Stimulated activated memory B cell treated with anti-CD40 and anti-IgM and Interleukin-4, amounts not matched to agents 10 μg/mL and 1 μg/mL and 100 μg/mL, for 72 hours (primary cell): ENCODE measurements around the gene TES.
A peak's percentile ranks its signal among the peaks of the same experiment; 100 is the strongest.

Experiments
- ATAC-seq: fragments of 150-1000 bp; cut with Tn5 transposase; 2 replicates; pipeline ENCODE4 v1.10.0; 2021
- H3K27ac Mint-ChIP-seq: one replicate; pipeline ENCODE4 v1.8.0; 2022; ENCODE audit warnings: mild to moderate bottlenecking, mixed read lengths
- H3K27me3 Mint-ChIP-seq: one replicate; pipeline ENCODE4 v1.8.0; 2022; ENCODE audit warnings: mixed read lengths
- H3K36me3 Mint-ChIP-seq: one replicate; pipeline ENCODE4 v1.8.0; 2022; ENCODE audit warnings: mixed read lengths
- H3K4me1 Mint-ChIP-seq: one replicate; pipeline ENCODE4 v1.8.0; 2022; ENCODE audit warnings: mixed read lengths
- H3K4me3 Mint-ChIP-seq: one replicate; pipeline ENCODE4 v1.8.0; 2022; ENCODE audit warnings: mild to moderate bottlenecking, moderate library complexity, mixed read lengths
- H3K9me3 Mint-ChIP-seq: one replicate; pipeline ENCODE4 v1.8.0; 2022; ENCODE audit warnings: mixed read lengths

TES gene

DNA sequence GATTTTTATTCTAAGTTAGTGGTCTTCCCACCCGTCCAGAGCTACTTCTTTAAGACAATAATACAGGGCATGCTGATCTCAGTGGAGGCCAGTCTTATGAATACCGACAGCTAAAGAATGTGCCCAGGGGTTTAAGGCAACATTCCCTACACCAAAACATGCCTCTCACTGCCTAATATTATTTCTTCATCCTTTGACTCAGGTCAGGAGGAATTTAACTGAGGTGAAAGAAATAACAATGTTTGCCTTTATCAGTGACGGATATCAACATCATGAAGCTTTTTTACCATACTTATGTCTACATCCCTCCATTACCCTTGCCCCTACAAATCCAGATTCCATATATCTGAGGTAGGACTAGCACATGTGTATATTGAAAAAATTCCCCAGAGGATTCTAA, 33.3 kb upstream of the TES start:
- no peak for ATAC-seq
- H3K27ac Mint-ChIP-seq: no peak overlapping the region
- peaks cover 6% of the 10 kb centered on the region for H3K36me3 Mint-ChIP-seq
- no peaks in the 10 kb centered on the region for H3K4me1 Mint-ChIP-seq
- H3K9me3 Mint-ChIP-seq: peaks cover 4% of the 10 kb centered on the region
- H3K27me3 Mint-ChIP-seq: no peaks in the 10 kb centered on the region
- no peak overlapping the region for H3K4me3 Mint-ChIP-seq

DNA sequence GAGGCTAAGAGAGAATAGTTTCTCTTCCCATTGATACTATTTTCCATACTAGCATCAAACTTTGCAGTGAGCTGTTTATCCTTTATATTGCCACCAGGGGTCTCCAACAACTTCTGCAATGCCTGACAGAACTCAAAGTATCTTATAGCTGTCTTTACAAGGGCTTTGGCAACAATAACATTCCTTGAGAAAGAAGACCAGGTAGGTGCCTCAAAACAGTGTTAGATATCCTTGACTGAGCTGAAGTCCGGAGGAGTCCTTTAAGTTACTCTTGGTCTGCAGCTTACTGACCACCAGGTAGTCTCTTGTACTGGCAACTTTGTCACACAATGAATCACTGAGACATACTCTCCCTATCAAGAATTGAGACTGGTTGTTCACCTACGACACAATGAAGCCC, 30.0 kb upstream of the TES start:
- H3K4me3 Mint-ChIP-seq: no peak overlapping the region
- peaks cover 3% of the 10 kb centered on the region for H3K36me3 Mint-ChIP-seq
- peaks cover 3% of the 10 kb centered on the region for H3K9me3 Mint-ChIP-seq
- ATAC-seq: peak; percentile 60
- no peak overlapping the region for H3K27ac Mint-ChIP-seq
- H3K27me3 Mint-ChIP-seq: no peaks in the 10 kb centered on the region
- no peaks in the 10 kb centered on the region for H3K4me1 Mint-ChIP-seq

GRCh38 chr7:116182023-116182422, 28.3 kb upstream of the TES start:
- Mint-ChIP-seq H3K27ac (no peak overlapping the region), H3K36me3 (no peaks in the 10 kb centered on the region), H3K9me3 (peaks cover 2% of the 10 kb centered on the region), H3K27me3 (no peaks in the 10 kb centered on the region), H3K4me3 (no peak overlapping the region), H3K4me1 (no peaks in the 10 kb centered on the region)
- ATAC-seq: no peak

DNA sequence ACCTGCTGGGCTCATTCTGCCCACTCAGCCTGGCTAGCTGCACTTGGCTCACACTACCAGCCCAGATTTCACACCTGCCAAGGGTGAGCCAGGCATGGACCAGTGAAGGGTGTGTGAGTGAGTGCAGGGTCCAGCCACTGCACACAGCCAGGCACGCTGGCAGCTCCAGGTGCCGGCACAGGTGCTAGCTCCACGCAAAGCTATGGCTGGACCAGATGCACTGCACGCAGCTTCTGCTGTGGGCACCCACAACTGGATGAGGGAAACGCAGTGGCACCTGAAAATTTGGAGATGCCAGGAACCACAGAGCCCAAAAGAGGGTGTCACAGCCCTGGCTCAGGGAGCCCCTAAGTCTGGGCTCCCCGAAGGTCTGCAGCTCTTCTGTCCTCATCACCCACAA, 24.9 kb upstream of the TES start:
- H3K9me3 Mint-ChIP-seq: peaks cover 8% of the 10 kb centered on the region
- H3K4me3 Mint-ChIP-seq: no peak overlapping the region
- H3K27ac Mint-ChIP-seq: no peak overlapping the region
- ATAC-seq: no peak
- H3K27me3 Mint-ChIP-seq: peaks cover 13% of the 10 kb centered on the region
- H3K4me1 Mint-ChIP-seq: no peaks in the 10 kb centered on the region
- H3K36me3 Mint-ChIP-seq: peaks cover 12% of the 10 kb centered on the region

GRCh38 chr7:116185956-116186355, 24.4 kb upstream of the TES start:
- Mint-ChIP-seq H3K4me1 (no peaks in the 10 kb centered on the region), H3K9me3 (peaks cover 8% of the 10 kb centered on the region), H3K36me3 (peaks cover 12% of the 10 kb centered on the region), H3K4me3 (no peak overlapping the region), H3K27ac (no peak overlapping the region), H3K27me3 (peaks cover 13% of the 10 kb centered on the region)
- ATAC-seq: no peak

DNA sequence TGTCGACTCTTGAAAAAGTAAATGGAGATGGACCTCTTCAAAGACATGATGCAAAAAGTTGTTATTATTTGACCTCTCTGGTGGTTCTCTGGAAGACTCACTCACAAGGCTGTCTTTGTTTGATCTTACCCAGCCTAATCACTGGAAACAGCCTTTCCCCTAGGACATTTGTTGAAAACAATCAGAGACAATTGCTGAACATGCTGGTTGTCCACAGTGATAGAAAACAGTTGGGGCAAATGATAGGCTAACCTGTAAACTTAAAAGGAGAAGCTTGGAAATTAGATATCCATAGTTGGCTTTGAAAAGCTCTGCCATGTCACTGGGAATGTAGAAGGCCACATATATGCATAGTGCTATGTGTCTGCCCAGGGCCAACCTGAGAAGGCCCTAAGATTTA, 22.9 kb upstream of the TES start:
- no peak overlapping the region for H3K4me3 Mint-ChIP-seq
- ATAC-seq: no peak
- no peaks in the 10 kb centered on the region for H3K4me1 Mint-ChIP-seq
- H3K27me3 Mint-ChIP-seq: peaks cover 13% of the 10 kb centered on the region
- peaks cover 8% of the 10 kb centered on the region for H3K9me3 Mint-ChIP-seq
- peaks cover 12% of the 10 kb centered on the region for H3K36me3 Mint-ChIP-seq
- no peak overlapping the region for H3K27ac Mint-ChIP-seq

DNA sequence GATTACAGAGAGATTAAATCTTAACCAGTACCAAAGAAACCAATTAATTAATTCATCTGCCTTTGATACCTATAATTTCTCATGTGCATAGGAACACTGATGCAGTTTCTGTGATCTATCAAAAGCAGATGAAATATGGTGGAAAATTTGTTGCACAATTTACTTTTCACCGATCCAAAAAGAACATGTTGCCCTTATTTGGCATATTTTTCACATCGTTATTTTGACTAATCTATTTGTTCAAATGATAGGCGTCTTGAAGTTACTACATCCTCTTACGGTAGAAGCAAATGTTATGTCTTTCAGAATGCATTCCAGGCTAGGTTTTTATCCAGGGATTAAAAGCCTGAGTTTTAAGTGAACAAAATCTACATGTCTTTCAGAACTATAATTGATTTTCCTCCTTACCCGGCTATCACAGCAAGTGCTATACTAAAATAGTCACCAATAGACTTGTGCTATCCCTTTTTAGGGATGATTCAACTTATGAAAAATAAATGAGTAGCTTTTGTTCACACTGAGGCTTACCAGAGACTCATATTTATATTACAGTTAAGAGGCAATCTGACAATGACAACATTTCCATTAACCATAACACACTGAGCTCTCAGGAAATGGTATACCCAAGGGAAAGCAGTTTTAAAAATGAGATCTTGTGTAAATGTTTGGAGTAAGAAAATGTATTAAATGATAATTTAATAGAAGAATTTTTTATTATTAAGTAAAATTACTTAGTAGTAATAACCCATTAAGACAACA, 16.8 kb upstream of the TES start:
- Mint-ChIP-seq H3K9me3 (no peaks in the 10 kb centered on the region), H3K36me3 (peaks cover under 1% of the 10 kb centered on the region), H3K27me3 (peaks cover 2% of the 10 kb centered on the region), H3K4me1 (no peaks in the 10 kb centered on the region), H3K27ac (no peak overlapping the region), H3K4me3 (no peak overlapping the region)
- ATAC-seq: no peak

GRCh38 chr7:116194115-116194514, 16.2 kb upstream of the TES start:
- no peaks in the 10 kb centered on the region for H3K9me3 Mint-ChIP-seq
- no peaks in the 10 kb centered on the region for H3K36me3 Mint-ChIP-seq
- no peak overlapping the region for H3K27ac Mint-ChIP-seq
- no peak for ATAC-seq
- H3K27me3 Mint-ChIP-seq: no peaks in the 10 kb centered on the region
- H3K4me1 Mint-ChIP-seq: no peaks in the 10 kb centered on the region
- no peak overlapping the region for H3K4me3 Mint-ChIP-seq

GRCh38 chr7:116195451-116195850, 14.9 kb upstream of the TES start:
- Mint-ChIP-seq H3K9me3 (no peaks in the 10 kb centered on the region), H3K36me3 (no peaks in the 10 kb centered on the region), H3K4me3 (no peak overlapping the region), H3K27me3 (no peaks in the 10 kb centered on the region), H3K4me1 (no peaks in the 10 kb centered on the region), H3K27ac (no peak overlapping the region)
- no peak for ATAC-seq

- no peaks in the 10 kb centered on the region for H3K27me3 Mint-ChIP-seq
- no peak for ATAC-seq
- no peak overlapping the region for H3K4me3 Mint-ChIP-seq
- no peaks in the 10 kb centered on the region for H3K4me1 Mint-ChIP-seq
- no peaks in the 10 kb centered on the region for H3K36me3 Mint-ChIP-seq
- H3K27ac Mint-ChIP-seq: no peak overlapping the region
- H3K9me3 Mint-ChIP-seq: no peaks in the 10 kb centered on the region
Observed at GRCh38 chr7:116196947-116197346, 13.4 kb upstream of the TES start.

DNA sequence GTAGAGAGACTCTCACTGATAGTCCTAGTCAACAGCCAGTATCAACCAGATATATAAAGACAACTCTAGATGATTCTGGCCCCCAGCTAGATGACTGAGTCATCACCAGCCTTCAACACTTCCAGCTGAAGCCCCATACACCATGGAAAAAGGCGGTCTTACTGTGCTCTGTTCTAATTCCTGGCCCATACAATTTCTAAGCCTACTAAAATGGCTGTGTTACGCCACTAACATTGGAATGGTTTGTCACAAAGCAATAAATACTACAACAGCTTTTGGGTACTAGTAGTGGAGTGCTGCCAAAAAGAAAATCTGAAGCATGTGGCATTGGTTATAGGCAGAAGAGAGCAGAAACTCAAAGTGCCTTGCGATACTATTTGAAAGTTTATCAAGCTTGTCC, 13.0 kb upstream of the TES start:
- no peaks in the 10 kb centered on the region for H3K27me3 Mint-ChIP-seq
- H3K36me3 Mint-ChIP-seq: no peaks in the 10 kb centered on the region
- no peak overlapping the region for H3K27ac Mint-ChIP-seq
- ATAC-seq: no peak
- no peak overlapping the region for H3K4me3 Mint-ChIP-seq
- H3K4me1 Mint-ChIP-seq: no peaks in the 10 kb centered on the region
- no peaks in the 10 kb centered on the region for H3K9me3 Mint-ChIP-seq

GRCh38 chr7:116198748-116199410, 11.5 kb upstream of the TES start:
- no peak overlapping the region for H3K4me3 Mint-ChIP-seq
- ATAC-seq: no peak
- H3K27ac Mint-ChIP-seq: no peak overlapping the region
- no peaks in the 10 kb centered on the region for H3K36me3 Mint-ChIP-seq
- no peaks in the 10 kb centered on the region for H3K27me3 Mint-ChIP-seq
- H3K4me1 Mint-ChIP-seq: no peaks in the 10 kb centered on the region
- no peaks in the 10 kb centered on the region for H3K9me3 Mint-ChIP-seq

- Mint-ChIP-seq H3K4me1 (no peaks in the 10 kb centered on the region), H3K9me3 (no peaks in the 10 kb centered on the region), H3K27ac (no peak overlapping the region), H3K4me3 (no peak overlapping the region), H3K36me3 (no peaks in the 10 kb centered on the region), H3K27me3 (no peaks in the 10 kb centered on the region)
- ATAC-seq: no peak
Observed at GRCh38 chr7:116200963-116201362, 9.4 kb upstream of the TES start.

DNA sequence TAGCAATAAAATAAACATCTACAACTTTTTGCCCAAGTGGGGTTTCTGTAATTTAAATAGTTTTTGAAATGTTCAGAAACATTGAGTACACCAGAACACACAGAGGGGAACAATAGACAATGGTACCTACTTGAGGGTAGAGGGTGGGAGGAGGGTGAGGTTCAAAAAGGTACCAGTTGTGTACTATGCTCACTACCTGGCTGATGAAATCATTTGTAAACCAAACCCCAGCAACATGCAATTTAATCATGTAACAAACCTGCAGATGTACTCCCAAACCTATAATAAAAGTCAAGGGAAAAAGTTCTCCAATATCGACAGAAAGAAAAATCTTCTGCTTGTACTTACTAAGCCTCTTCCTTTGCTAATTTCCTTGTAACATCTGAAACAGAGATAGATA, 4.2 kb upstream of the TES start:
- Mint-ChIP-seq H3K27me3 (no peaks in the 10 kb centered on the region), H3K4me1 (peaks cover 5% of the 10 kb centered on the region), H3K9me3 (no peaks in the 10 kb centered on the region), H3K27ac (no peak overlapping the region), H3K36me3 (no peaks in the 10 kb centered on the region), H3K4me3 (no peak overlapping the region)
- no peak for ATAC-seq

- no peaks in the 10 kb centered on the region for H3K36me3 Mint-ChIP-seq
- H3K9me3 Mint-ChIP-seq: no peaks in the 10 kb centered on the region
- ATAC-seq: no peak
- H3K27ac Mint-ChIP-seq: no peak overlapping the region
- no peaks in the 10 kb centered on the region for H3K27me3 Mint-ChIP-seq
- H3K4me1 Mint-ChIP-seq: peaks cover 27% of the 10 kb centered on the region
- H3K4me3 Mint-ChIP-seq: no peak overlapping the region
Observed at GRCh38 chr7:116208919-116209318, 1.4 kb upstream of the TES start.

GRCh38 chr7:116209561-116210070, 723 bp upstream of the TES start:
- Mint-ChIP-seq H3K27ac (peak overlapping the region; percentile 97), H3K4me3 (peak overlapping the region; percentile 99), H3K4me1 (peaks cover 31% of the 10 kb centered on the region), H3K27me3 (no peaks in the 10 kb centered on the region), H3K9me3 (no peaks in the 10 kb centered on the region), H3K36me3 (peaks cover 1% of the 10 kb centered on the region)
- ATAC-seq: no peak
